ENCODE data around the gene DNAJC27. TPM values are rescaled to one million over a fixed set of nuclear protein-coding genes. Genes with fewer than 3 reads are reported as not detected.

DNAJC27 gene
- total RNA-seq, 6 donors from 2014 or later: 4.4 to 16.8 (median 7.7) TPM

- H3K9me3 ChIP-seq: peaks cover 0 to 14% (median 11%) of the 10 kb centered on the region in 4 donors
- WGBS, 2 donors: 89 to 91% methylated on average over 3 of the region's 3 CpGs
- ATAC-seq (ENCODE audit: low FRiP score in 2 of 2) (no peak), DNase-seq (no peak)
- no peaks in the 10 kb centered on the region for H3K36me3 ChIP-seq
- H3K27ac ChIP-seq: no peak overlapping the region
- H3K4me1 ChIP-seq: peaks cover 0 to 6% (median 0%) of the 10 kb centered on the region in 4 donors
- H3K4me3 ChIP-seq: no peak overlapping the region
- H3K27me3 ChIP-seq: no peaks in the 10 kb centered on the region
- TF ChIP-seq POLR2A (IDR thresholded peaks at IDR 0.05): no peak
- TF ChIP-seq, protein P1, sequence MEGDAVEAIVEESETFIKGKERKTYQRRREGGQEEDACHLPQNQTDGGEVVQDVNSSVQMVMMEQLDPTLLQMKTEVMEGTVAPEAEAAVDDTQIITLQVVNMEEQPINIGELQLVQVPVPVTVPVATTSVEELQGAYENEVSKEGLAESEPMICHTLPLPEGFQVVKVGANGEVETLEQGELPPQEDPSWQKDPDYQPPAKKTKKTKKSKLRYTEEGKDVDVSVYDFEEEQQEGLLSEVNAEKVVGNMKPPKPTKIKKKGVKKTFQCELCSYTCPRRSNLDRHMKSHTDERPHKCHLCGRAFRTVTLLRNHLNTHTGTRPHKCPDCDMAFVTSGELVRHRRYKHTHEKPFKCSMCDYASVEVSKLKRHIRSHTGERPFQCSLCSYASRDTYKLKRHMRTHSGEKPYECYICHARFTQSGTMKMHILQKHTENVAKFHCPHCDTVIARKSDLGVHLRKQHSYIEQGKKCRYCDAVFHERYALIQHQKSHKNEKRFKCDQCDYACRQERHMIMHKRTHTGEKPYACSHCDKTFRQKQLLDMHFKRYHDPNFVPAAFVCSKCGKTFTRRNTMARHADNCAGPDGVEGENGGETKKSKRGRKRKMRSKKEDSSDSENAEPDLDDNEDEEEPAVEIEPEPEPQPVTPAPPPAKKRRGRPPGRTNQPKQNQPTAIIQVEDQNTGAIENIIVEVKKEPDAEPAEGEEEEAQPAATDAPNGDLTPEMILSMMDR (IDR thresholded peaks at IDR 0.05): no peak
- no peak for TF ChIP-seq POLR2AphosphoS5 (IDR thresholded peaks at IDR 0.05)
- TF ChIP-seq EP300 (IDR thresholded peaks at IDR 0.05): no peak
Observed at GRCh38 chr2:24893934-24894333, 77.8 kb downstream of the DNAJC27 start.

Small RNA genes lying within 50 kb of the gene (small RNA-seq; reads per million reads assigned to genes)
- gene AC013267.1 (0 reads per million in 4 donors), gene RF00016 (0 reads per million in 4 donors), gene RF00019 (0 reads per million in 4 donors)

Other genes starting within 250 kb of the DNAJC27 start
- gene PTRHD1, start 178.6 kb downstream of the DNAJC27 start, total RNA-seq: 10 to 100 TPM; 13.8 to 45.8 (median 27.6) TPM
- gene CENPO, start 178.5 kb downstream of the DNAJC27 start, total RNA-seq: 1 to 10 TPM; 4.9 to 8.7 (median 7.2) TPM
- 10 to 100 TPM; 17.5 to 83.5 (median 36.5) TPM for gene ADCY3, start 51.7 kb downstream of the DNAJC27 start, total RNA-seq
- gene EFR3B, start 70.1 kb upstream of the DNAJC27 start, total RNA-seq: 10 to 100 TPM in 3 of 6 donors, 1 to 10 TPM in 3; 5.1 to 15.2 (median 9.5) TPM
- gene POMC, start 196.6 kb upstream of the DNAJC27 start, total RNA-seq: 10 to 100 TPM in 1 of 6 donors, 1 to 10 TPM in 5; 2.4 to 11.5 (median 5.6) TPM

Data from upper lobe of left lung (tissue), 6 donors.